Fibroblast of upper back skin (primary cell): Measurements from ENCODE around the gene ARHGEF10L.

ENCODE experiments used
- DNase-seq: peaks from one replicate; pipeline ENCODE4 v3.0.0-alpha.2; 2013

The ARHGEF10L gene

GRCh38 chr1:17523321-17524041 lies 16.0 kb upstream of the ARHGEF10L start:
- no peak for DNase-seq

GRCh38 chr1:17524645-17525044 lies 14.9 kb upstream of the ARHGEF10L start:
- no peak for DNase-seq

- no peak for DNase-seq
Measured at GRCh38 chr1:17525996-17526686, 13.4 kb upstream of the ARHGEF10L start.

- DNase-seq: peak; percentile 14
Measured at GRCh38 chr1:17527036-17527914, 12.2 kb upstream of the ARHGEF10L start.

GRCh38 chr1:17529381-17529780 lies 10.1 kb upstream of the ARHGEF10L start:
- DNase-seq: no peak

GRCh38 chr1:17531343-17531681 lies 8.2 kb upstream of the ARHGEF10L start:
- no peak for DNase-seq

- DNase-seq: no peak
Measured at GRCh38 chr1:17531682-17532487, 7.6 kb upstream of the ARHGEF10L start.

DNA sequence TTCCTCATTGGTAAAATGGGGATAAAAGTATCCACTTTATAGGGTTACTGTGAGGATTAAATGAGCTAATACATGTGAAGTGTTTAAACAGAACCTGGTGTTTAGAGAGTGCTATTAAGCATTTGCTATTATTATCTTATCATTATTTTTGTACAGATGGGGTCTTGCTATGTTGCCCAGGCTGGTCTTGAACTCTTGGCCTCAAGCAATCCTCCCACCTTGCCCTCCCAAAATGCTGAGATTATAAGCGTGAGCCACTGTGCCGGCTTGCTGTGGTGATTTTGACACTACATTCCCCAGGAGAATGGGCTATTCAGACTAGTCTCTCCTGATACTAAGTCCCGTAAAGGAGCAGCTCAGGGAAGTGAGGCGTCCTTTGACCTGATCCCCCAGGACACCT lies 6.3 kb upstream of the ARHGEF10L start:
- DNase-seq: no peak

DNA sequence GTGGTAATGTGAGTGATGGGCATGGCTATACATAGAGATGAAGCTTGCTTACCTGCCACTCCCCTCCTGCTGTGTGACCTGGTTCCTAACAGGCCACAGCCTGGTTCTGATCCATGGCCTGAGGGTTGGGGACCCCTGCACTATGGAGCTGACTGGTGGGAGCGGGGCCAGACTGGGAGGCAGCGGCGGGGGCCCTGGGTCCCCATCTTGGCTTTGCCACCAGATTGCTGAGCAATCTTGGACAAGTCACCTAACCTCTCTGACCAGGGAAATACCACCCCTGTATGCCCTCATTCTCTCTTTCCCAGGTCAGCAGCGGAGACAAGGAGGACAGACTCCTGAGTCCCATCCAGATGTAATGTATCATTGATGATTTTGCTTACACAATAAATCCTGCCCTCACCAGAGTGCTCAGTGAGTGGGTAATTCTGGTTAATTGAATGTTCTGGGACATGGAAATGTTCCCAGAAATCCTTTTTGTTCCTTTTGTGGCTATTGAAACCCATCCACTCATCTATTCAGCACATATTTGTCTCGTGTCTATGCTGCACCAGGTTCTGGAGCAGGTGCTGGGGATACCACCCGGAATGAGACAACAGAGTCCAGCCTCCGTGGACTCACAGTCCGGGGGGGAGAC lies 4.1 kb upstream of the ARHGEF10L start:
- DNase-seq: no peak

- DNase-seq: no peak
Measured at GRCh38 chr1:17538010-17538409, 1.5 kb upstream of the ARHGEF10L start.

- no peak for DNase-seq
Measured at GRCh38 chr1:17538428-17539117, 925 bp upstream of the ARHGEF10L start.

DNA sequence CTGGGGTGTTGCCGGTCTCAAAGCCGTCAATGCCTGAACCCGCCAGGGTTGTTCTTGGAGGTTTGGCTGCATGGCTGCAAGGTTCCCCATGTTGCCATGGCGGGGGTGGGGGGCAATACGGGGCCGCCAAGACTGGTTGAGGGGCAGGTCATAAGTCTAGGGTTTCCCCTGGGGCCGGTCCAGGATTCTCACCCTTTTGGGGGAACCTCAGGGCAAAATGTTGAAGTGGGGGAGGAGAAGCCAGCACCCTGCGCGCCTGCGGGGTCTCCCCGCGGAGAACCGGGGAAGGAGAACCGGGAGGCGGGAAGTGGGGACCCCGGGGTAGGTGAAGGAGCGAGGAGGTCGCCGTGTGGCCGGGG lies 401 bp upstream of the ARHGEF10L start:
- DNase-seq: no peak

- DNase-seq: peak; percentile 42
Measured at GRCh38 chr1:17540255-17541001, 930 bp downstream of the ARHGEF10L start.

DNA sequence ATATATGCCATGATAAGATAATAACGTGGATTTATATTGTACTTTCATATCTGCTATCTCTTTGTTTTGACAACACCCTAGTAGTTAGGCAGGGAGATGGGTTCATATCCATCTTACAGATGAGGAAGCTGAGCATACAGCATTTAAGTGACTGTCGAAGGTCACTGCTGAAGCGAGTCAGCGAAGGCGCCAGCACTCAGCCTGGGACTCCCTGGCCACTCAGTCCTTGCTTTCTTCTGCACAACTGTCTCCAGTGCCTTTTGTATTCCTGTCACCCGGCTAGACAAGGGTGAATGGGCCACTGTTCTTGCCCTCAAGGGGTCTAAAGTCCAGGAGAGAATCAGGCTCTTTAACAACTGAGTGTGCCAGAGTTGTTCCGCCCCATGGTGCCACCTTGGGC lies 3.1 kb downstream of the ARHGEF10L start:
- DNase-seq: no peak

GRCh38 chr1:17544776-17545350 lies 5.4 kb downstream of the ARHGEF10L start:
- no peak for DNase-seq

- DNase-seq: peak; percentile 49
Measured at GRCh38 chr1:17545356-17545755, 5.9 kb downstream of the ARHGEF10L start.

DNA sequence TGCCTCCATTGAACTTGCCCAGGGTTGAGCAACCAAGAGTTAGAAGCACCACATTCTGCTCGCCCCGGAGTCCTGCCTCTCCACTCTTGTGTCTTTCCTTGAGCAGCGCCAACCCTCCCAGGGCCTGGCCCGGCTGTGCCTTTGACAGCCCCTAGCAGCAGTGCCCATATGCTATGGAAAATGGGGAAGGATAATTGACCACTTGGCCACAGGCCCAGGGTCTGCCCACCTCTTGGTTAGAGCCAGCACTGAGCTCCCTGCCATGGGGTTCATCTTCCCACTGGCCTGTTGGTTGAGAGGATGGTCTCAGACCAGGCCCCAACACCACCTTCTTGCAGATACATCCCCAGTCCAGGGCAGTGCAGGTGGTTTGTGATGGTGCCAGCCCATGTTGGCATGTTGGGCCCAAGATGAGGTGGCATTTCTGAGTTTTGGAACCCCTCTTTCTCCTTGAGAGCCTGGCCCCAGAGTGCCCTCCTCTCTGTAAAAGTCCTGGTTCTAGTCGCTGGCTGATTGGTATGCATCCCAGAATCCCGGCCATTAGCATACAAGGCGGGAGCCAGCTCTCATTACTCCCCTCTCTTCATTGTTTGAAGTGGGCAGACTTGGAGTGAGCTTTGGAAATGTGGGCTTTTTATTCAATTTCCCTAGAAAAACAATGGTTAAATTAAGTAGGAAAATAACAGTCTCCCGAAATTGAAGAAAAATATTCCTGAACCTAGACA lies 7.6 kb downstream of the ARHGEF10L start:
- no peak for DNase-seq

- DNase-seq: no peak
Measured at GRCh38 chr1:17549384-17549783, 9.9 kb downstream of the ARHGEF10L start.

- no peak for DNase-seq
Measured at GRCh38 chr1:17550729-17551584, 11.5 kb downstream of the ARHGEF10L start.
